ENCODE data around the gene PHLPP2.

DNA sequence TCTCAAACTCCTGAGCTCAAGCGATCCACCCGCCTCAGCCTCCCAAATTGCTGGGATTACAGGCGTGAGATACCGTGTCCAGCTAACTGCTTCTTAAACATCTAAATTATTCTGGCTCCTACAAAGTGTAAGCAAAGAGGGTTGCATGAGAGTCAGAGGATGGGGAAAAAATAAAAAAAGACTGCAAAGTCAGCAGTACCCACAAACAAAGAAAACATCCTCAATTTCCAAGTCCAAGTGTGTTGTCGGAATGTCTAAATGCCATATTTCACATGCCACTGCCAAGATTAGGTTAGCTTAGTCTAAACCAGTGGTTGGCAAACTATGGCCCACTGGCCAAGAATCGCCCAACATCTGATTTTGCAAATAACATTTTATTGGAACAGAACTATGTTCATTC, 13.0 kb upstream of the PHLPP2 start:
- TF ChIP-seq, protein P1, sequence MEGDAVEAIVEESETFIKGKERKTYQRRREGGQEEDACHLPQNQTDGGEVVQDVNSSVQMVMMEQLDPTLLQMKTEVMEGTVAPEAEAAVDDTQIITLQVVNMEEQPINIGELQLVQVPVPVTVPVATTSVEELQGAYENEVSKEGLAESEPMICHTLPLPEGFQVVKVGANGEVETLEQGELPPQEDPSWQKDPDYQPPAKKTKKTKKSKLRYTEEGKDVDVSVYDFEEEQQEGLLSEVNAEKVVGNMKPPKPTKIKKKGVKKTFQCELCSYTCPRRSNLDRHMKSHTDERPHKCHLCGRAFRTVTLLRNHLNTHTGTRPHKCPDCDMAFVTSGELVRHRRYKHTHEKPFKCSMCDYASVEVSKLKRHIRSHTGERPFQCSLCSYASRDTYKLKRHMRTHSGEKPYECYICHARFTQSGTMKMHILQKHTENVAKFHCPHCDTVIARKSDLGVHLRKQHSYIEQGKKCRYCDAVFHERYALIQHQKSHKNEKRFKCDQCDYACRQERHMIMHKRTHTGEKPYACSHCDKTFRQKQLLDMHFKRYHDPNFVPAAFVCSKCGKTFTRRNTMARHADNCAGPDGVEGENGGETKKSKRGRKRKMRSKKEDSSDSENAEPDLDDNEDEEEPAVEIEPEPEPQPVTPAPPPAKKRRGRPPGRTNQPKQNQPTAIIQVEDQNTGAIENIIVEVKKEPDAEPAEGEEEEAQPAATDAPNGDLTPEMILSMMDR (IDR thresholded peaks at IDR 0.05), result no peak
- TF ChIP-seq POLR2AphosphoS5 (IDR thresholded peaks at IDR 0.05) (no peak), EP300 (IDR thresholded peaks at IDR 0.05) (no peak), POLR2A (IDR thresholded peaks at IDR 0.05) (no peak)
